KBM-7 (cell line): ENCODE results near the gene MYO16.
A peak's percentile ranks its signal among the peaks of the same experiment; 100 is the strongest.

ENCODE experiments used
- DNase-seq: peaks from one replicate; pipeline ENCODE4 v3.0.0-alpha.2; 2015
- in situ Hi-C: fragments of 300-500 bp; cut with MboI; formaldehyde crosslinking; loops from 2 replicates; pipeline ENCODE4 v1.14.3; 2020; ENCODE audit warnings: low sequenced_read_pairs, low pct_unique_long_range_greater_than_20kb, mixed read lengths

The MYO16 gene

DNA sequence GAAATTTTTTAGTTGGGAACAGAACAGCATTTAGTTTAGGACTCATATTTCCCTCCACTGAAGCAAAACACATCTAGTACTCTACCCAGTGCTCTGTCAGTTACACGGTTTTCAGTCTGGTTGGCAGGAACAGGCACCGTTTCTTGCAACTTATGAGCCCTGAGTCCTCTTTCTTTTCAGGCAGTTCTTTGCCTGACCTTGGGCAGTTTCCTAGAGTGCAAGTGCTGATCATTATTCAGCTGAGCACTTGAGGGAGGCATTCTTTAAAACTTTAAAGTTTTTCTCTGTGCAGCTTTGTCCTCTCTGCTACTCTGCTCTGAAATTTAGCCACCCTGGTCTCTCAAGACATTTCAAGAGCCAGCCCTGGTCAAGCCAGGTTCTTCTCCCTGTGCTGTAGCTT, 96.1 kb downstream of the MYO16 start:
- DNase-seq, result no peak
- in situ Hi-C loops, result no loop called here

DNA sequence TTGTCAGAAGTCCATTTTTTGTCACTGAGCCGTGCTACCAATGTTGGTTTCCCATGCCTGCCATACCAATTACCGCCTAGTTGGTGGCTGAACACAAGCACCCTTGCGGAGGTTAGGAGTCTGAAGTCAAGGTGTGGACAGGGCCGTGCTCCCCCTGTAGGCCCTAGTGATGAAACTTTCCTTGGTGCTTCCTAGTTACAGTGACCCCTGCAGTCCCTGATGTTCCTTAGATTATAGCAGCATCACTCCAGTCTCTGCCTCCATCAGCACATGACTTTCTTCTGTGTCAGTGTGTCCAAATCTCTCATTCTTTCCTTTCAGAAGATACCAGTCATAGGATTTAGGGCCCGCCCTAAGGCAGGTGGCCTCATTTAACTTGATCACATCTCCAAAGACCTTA, 99.0 kb downstream of the MYO16 start:
- no peak for DNase-seq
- in situ Hi-C loops, result no loop called here

DNA sequence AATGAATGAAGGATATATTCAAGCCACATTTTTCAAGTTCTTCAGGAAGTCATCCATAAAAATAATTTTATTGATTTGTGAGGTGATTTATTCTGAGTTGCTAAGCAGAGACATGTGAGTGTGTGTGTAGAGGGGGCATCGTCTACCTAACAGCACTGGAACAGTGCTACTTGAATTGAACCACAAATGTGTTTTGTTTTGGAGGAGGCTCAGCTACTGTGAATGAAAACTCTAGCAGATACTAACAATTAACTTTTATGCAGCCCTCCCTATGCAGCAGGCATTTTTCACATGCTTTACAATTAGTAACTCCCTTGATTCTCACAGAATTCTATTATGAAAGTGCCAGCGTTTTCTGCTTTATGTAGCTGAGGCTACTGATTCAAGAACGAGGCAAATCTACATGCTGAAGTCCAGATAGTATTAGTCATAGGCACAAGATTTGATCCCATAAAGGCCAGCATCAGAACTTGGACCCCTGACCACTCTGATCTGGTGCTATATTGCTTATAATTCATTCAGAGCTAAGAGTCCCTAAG, 103.7 kb downstream of the MYO16 start:
- in situ Hi-C loops, result no loop called here
- no peak for DNase-seq

GRCh38 chr13:108734676-108735075, 105.3 kb downstream of the MYO16 start:
- in situ Hi-C loops, result no loop called here
- DNase-seq, result peak; percentile 11

DNA sequence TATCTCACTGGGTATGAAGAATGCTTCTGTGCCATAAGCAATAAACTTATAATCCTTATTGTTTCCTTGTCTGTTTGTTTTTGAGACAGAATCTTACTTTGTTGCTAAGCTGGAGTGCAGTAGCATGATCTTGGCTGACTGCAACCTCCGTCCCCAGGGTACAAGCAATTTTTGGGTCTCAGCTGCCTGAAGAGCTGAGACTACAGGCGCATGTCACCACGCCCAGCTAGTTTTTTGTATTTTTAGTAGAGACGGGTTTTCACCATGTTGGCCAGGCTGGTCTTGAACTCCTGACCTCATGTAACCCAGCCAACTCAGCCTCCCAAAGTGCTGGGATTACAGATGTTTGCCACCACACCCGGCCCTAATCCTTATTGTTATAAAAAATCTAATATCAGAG, 112.5 kb downstream of the MYO16 start:
- DNase-seq, result no peak
- in situ Hi-C loops, result no loop called here

DNA sequence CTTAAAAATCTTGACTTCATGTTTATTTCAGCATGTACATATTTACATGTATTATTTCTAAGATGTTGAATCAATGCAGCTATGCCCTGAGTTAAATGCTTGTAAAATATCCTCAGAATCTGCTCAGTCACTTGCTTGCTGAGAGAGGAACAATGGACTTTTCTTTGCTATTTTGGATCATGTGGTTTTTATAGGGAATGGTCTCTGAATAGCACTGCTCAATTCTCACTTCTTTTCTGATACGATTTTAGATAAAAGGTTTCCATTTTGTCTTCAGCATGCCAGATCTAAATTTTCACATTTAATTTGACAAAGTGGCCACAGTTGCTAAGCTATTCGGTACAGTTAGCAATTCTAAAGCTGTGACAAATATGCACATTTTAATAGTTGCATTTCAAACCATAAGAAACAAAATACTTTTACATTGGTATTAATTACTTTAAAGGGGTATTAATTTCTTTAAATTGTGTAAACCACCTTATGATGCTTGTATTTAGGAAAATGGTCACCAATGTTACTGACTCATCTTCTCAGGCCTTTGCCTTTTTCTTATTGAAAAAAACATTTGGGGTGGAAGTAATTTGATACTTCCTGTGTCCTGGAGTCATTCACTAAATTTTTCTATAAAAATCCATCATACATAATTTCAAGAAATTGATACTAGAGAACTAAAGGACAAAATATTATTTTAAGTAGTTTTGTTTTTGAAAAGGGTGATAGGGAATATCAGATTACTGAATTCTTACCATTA, 113.5 kb downstream of the MYO16 start:
- in situ Hi-C loops, result no loop called here

DNA sequence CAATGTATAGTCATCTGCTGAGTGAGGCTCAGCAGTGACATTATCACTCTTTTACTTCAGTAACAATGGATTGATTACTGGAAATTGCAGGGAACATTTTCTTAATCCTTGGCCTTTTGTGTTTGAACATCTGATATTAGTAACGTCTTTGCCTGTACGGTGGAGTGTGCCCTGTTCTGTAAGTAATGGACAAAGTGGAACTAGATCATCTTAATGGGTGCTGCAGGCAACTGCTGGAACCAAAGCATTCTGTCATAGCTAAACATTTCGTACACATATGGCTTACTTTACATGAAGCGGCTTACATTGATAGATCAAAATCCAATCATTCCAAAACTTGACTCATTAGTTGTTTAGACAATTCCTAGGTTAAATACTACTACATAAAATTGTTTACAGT, 114.1 kb downstream of the MYO16 start:
- in situ Hi-C loops, result no loop called here
- no peak for DNase-seq

More for the DNA sequence above, 113.5 kb downstream of the MYO16 start:
- DNase-seq, result no peak

DNA sequence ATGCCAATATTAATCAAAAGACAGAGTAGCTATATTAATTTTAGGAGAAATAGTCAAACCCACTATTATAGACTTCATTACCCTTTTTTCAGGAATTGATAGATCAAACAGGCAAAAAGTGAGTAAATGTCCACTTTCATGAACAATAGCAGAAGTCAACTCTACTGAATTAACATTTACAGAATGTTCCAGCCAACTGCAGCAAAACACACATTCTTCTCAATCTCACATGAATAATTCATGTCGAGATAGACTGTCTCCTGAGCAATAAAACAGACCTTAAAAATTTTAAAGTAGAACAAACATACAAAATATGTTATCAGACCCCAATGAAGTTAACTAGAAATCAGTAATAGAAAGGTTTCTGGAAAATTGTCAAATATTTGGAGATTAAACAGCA, 118.4 kb downstream of the MYO16 start:
- no peak for DNase-seq
- in situ Hi-C loops, result no loop called here

DNA sequence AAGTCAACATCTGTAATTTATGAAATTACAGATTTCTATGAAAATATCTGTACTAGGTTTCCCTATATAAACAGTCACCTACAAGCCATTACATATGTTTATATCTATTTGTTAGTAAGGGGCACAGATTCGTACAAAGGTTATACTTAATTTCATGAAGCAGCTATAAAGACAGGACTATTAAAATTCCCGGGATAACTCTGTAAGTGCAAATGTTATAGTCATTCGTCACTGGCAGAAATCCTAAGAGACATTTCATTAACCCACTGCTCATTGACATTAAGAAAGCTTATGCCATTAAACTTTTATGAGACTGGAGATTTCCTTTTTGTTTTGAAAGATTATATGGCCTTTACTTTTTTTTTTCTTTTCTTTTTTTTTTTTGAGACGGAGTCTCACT, 122.9 kb downstream of the MYO16 start:
- no peak for DNase-seq
- in situ Hi-C loops, result no loop called here

DNA sequence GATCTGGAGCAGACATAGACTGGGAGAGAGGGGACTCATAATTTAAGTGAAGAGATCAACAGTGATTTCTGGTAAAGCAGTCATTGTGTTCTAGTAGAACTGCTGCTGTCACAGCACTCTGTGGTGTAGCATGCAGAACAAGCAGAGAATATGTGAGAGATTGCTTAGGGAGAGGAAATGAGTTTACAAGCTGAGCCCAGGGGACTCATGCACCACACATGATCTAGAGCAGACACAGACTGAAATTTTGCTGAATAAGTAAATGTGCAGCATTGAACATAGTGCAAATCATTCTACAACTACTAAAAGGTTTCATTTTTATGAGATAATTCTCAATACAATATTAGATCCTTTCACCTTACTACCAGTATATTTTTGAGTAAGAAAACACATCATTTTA, 125.7 kb downstream of the MYO16 start:
- no peak for DNase-seq
- in situ Hi-C loops, result no loop called here

DNA sequence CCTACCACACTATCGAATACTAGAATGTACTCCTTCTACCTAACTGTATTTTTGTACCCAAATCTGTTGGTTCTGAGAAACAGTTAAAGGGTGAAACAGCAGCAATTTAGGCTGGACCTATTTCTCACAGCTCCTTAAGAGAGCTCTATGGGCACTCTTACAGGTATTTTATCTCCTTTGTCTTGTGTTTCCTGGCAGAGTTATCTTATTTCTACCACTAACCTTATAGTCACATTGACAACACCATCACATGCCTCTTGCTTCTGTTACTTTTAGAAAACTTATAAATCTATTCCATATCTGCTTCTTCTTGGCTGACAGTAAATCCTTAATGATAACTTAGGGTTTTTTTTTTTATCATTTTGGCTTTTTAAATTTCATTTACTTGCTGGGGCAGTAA, 130.7 kb downstream of the MYO16 start:
- no peak for DNase-seq
- in situ Hi-C loops, result no loop called here

- no peak for DNase-seq
- in situ Hi-C loops, result no loop called here
These were observed 131.1 kb downstream of the MYO16 start for GRCh38 chr13:108760541-108760940.

DNA sequence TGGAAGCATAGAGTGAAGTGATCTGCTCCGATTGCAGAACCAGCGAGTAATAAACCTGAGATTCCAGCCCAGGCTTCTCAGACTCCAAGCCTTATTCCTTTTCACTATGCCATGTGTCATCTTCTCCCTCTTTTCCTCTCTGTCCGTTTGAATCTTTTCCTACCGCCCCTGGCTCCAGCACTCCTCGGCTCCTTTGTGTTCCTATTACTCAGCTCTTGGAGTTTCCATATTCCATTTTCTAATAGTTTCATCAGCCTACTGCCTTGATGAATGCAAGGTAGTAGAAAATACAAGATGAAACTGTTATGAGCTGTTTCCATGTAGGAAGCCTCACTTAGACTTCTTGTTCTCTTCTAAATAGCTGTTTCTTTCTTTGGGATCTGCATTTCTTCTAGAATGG, 138.6 kb downstream of the MYO16 start:
- DNase-seq, result no peak
- in situ Hi-C loops, result no loop called here

DNA sequence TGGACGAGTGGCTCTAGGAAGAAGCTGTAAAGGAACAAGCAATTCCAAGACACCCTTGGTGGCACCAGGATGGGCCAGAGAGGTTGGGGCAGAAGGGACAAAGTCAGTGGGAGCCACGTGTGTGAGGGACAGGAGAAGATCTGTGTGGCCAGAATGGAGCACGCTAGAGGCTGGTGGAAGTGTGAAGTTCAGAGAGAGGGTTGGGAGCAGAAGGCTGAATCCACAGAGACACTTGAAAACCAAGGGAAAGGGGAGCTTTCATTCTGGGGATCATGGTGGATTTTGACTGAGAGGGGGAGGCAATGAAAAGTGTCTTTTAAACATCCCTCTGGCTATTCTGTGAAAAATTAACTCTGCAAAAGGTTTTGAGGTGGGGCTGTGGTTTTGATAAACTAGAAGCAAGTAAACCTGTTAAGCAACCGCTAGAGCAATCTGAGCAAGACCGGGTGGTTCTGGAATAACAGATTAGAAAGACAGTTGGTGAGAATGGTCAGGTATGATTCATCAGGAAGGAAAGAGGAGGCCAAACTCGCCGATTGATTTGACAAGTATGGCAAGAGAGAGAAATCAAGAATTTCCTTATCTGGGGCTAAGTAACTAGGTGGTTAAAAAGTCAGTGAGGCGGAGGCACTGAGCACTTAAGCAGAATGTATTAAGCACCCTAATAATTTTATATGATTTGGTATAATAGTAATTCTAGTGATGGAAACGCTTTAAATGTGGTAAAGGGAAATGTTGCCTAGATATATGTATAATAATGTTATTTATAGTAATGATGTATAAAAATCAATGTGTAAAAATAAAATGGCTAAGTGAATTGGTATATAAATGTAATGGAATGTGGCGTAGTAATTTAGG, 140.0 kb downstream of the MYO16 start:
- in situ Hi-C loops, result no loop called here
- DNase-seq, result peak; percentile 76

DNA sequence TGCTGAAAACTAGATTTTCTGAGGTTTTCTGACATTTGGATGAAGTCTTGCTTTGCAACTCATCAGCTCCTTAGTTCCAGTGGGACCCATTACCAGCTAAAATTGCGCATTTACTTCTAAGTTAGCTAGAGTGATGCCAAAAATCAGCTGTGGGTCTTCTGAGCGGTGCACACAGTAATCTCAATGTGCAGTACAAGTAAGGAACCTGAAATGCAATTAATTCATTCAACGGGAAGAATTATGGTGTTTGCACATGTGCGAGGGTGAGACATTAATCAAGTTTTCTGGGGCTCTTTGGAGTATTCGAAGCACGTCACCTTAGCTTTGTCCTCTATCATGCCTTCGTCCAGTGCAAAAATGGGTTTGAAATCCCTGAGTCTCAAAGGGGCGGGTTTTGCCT, 146.2 kb downstream of the MYO16 start:
- no peak for DNase-seq
- in situ Hi-C loops, result no loop called here

- DNase-seq, result no peak
- in situ Hi-C loops, result no loop called here
These were observed 147.2 kb downstream of the MYO16 start for GRCh38 chr13:108776650-108777049.

DNA sequence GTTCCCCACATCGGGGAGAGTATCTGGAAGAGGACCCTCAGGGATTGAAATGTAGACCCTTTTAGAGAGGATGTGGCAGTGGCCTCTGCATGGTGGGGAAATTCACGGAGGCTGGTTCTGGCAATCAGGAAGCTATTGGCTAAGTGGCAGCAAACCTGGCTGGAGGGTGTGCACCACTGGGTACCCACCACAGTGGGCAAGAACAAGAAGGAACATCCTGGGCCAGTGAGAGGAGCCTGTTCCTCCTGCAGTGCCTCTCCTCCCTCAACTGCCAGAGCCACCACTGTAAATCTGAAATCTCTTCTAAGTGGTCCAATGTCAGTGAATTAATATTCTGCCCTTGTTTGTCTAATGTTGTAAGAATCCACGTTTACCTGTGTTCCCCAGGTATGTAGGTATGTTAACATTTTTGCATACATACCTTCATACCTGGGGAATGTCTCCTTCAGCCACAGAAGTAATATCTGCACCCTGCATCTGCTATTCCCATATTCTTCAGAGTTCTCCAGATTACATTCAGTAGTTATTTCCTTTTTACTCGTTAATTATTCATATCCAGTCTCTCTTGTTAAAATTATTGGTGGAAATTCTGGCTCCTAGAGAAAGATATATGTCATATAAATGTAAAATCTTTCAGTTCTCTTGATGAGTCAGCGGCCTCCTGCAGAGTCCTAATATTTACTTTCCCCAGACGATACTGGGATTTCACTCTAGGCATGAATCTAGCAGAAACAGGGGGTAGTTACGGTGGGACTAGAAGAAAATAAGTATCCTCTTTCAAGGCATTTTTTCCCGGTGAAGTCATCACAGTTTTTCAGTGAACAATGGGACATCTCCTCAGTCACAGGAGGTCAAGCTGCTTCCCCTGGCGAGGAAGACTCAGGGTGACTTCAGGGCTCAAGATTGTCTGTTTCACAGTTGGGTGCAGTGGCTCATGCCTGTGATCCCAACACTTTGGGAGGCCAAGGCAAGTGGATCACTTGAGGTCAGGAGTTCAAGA, 148.3 kb downstream of the MYO16 start:
- no peak for DNase-seq

GRCh38 chr13:108779308-108779707, 149.9 kb downstream of the MYO16 start:
- in situ Hi-C loops, result no loop called here
- DNase-seq, result peak; percentile 12

More for the DNA sequence above, 148.3 kb downstream of the MYO16 start:
- in situ Hi-C loops, result no loop called here

DNA sequence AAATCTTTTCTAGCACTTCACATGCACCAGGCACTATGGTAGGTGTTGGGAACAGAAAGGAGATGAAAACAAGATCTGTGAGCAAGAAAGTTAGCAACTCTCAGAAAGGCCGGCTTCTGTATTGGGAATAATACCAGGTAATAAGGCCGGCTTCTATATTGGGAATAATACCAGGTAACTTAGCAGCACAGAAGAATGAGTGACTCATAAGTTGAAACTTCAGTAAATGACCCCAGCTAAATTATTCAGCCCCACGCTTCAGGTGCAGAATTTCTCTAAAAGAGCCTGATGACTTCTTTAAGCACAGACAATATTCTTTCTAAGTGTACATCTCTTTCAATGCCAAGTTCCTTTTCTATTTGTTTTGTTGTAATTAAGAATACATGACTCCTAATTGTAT, 151.3 kb downstream of the MYO16 start:
- no peak for DNase-seq
- in situ Hi-C loops, result no loop called here
